ENCODE results near the gene TRIM72.
"Not testable (repeated sequence)": the region's sequence is repeated elsewhere in the genome, so short reads cannot be mapped to it uniquely, and the experiment has no call there.

TRIM72 gene

GRCh38 chr16:31228206-31228605 is 14.3 kb downstream of the TRIM72 start:
- no peak for DNase-seq (ENCODE audit: low read depth)
- no peak overlapping the region for H3K4me3 ChIP-seq (ENCODE audit: low read depth, low read length)
- TF ChIP-seq POLR2A (IDR thresholded peaks at IDR 0.05; ENCODE audit: extremely low read depth, insufficient read length) (no peak), CTCF (IDR thresholded peaks at IDR 0.05; ENCODE audit: low read depth, low read length) (no peak), MYC (IDR thresholded peaks at IDR 0.05; ENCODE audit: low read depth, low read length) (no peak), MAX (IDR thresholded peaks at IDR 0.05; ENCODE audit: low read depth, low read length) (no peak)

- TF ChIP-seq POLR2A (IDR thresholded peaks at IDR 0.05; ENCODE audit: extremely low read depth, insufficient read length), result no peak
- no peak for TF ChIP-seq CTCF (IDR thresholded peaks at IDR 0.05; ENCODE audit: low read depth, low read length)
- TF ChIP-seq MYC (IDR thresholded peaks at IDR 0.05; ENCODE audit: low read depth, low read length), result no peak
- TF ChIP-seq MAX (IDR thresholded peaks at IDR 0.05; ENCODE audit: low read depth, low read length), result no peak
These were observed 15.6 kb downstream of the TRIM72 start for GRCh38 chr16:31229501-31229900.

GRCh38 chr16:31238041-31238440 is 24.1 kb downstream of the TRIM72 start:
- TF ChIP-seq CTCF (IDR thresholded peaks at IDR 0.05; ENCODE audit: low read depth, low read length) (no peak), MAX (IDR thresholded peaks at IDR 0.05; ENCODE audit: low read depth, low read length) (no peak), POLR2A (IDR thresholded peaks at IDR 0.05; ENCODE audit: extremely low read depth, insufficient read length) (no peak), MYC (IDR thresholded peaks at IDR 0.05; ENCODE audit: low read depth, low read length) (no peak)
- no peak for DNase-seq (ENCODE audit: low read depth)
- no peak overlapping the region for H3K4me3 ChIP-seq (ENCODE audit: low read depth, low read length)

More at GRCh38 chr16:31229501-31229900, 15.6 kb downstream of the TRIM72 start:
- DNase-seq (ENCODE audit: low read depth), result no peak
- H3K4me3 ChIP-seq (ENCODE audit: low read depth, low read length), result no peak overlapping the region

GRCh38 chr16:31242206-31242605 is 28.3 kb downstream of the TRIM72 start:
- no peak for DNase-seq (ENCODE audit: low read depth)
- TF ChIP-seq POLR2A (IDR thresholded peaks at IDR 0.05; ENCODE audit: extremely low read depth, insufficient read length), result no peak
- H3K4me3 ChIP-seq (ENCODE audit: low read depth, low read length), result no peak overlapping the region

- no peak for TF ChIP-seq MAX (IDR thresholded peaks at IDR 0.05; ENCODE audit: low read depth, low read length)
- peak; percentile 34; the same call in 1 of the 2 replicates for TF ChIP-seq MYC (IDR thresholded peaks at IDR 0.05; ENCODE audit: low read depth, low read length)
- TF ChIP-seq POLR2A (IDR thresholded peaks at IDR 0.05; ENCODE audit: extremely low read depth, insufficient read length), result no peak
- TF ChIP-seq CTCF (IDR thresholded peaks at IDR 0.05; ENCODE audit: low read depth, low read length), result no peak
- DNase-seq (ENCODE audit: low read depth), result peak; percentile 93
- H3K4me3 ChIP-seq (ENCODE audit: low read depth, low read length), result no peak overlapping the region
These were observed 30.1 kb downstream of the TRIM72 start for GRCh38 chr16:31243734-31244670.

- H3K4me3 ChIP-seq (ENCODE audit: low read depth, low read length); DNase-seq (ENCODE audit: low read depth): not testable (repeated sequence)
These were observed 31.7 kb downstream of the TRIM72 start for GRCh38 chr16:31245598-31245997.

Measured in NB4 (cell line).